HepG2 (cell line): Measurements from ENCODE around the gene NBEAL2.

Source experiments
- EZH2 ChIP-seq: conservative IDR thresholded peaks from 2 replicates; pipeline ENCODE4 v1.6.1; 2012; ENCODE audit warnings: mild to moderate bottlenecking, low read depth, low read length, moderate library complexity
- MYNN ChIP-seq: sonication (generic); formaldehyde crosslinking; IDR thresholded peaks from 2 replicates; pipeline ENCODE4 v1.4.0; 2020; ENCODE audit warnings: mild to moderate bottlenecking, low read depth, missing genetic modification reagents
- ONECUT2 ChIP-seq: sonication (generic); formaldehyde crosslinking; IDR thresholded peaks from 2 replicates; pipeline ENCODE4 v1.4.0; 2020; ENCODE audit warnings: missing genetic modification reagents
- SMC3 ChIP-seq: IDR thresholded peaks from 2 replicates; pipeline ENCODE4 v1.6.1; 2011; ENCODE audit warnings: low read length, improper control_type of control experiment
- ZNF138 ChIP-seq: sonication (generic); formaldehyde crosslinking; IDR thresholded peaks from 2 replicates; pipeline ENCODE4 v1.5.0; 2020; ENCODE audit warnings: mild to moderate bottlenecking, low read depth, missing genetic modification reagents
- ZNF382 ChIP-seq: sonication (generic); formaldehyde crosslinking; IDR thresholded peaks from 2 replicates; pipeline ENCODE4 v1.5.0; 2020; ENCODE audit warnings: missing genetic modification reagents, mild to moderate bottlenecking, borderline replicate concordance

DNA sequence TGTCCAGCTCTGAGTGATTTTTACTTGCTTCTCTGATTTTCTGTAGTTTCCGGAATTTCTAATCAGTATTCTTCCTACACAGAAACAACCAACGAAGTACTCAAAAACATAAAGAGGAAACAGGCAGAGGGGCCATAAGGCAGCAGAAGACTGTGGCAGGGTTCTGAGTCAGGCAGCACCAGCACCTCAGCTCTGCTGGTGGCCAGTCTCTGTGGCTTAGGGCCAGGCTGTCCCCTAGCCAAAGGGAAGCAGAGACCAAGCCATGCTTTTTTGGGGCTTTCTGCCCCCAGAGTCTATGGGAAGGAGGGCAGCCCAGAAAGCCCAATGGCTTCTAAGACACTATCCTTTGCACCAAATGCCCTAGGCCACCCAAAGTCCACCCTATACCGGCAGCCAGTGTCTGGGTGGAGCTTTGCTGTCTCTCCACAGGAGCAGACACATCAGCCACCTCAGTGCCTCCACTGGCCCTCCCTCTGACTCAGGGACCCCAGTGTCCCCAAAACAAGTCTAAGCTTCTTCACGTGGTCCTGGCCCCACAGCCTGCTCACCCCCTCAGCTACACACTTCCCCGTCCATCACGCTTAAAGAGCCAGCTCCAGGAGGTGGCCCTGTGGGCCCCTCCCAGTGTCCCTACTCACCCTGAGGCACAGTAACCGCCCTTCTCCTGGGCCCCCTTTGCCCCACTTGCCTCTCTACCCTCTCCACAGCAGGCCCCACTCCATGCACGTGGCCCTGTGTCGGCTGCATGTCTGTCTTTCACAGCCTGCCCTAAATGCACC lies 49.1 kb upstream of the NBEAL2 start:
- TF ChIP-seq MYNN (CRISPR knock-in tag): no peak
- TF ChIP-seq SMC3: no peak
- no peak for TF ChIP-seq ZNF138
- no peak for TF ChIP-seq ONECUT2 (CRISPR knock-in tag)
- no peak for TF ChIP-seq EZH2
- TF ChIP-seq ZNF382 (CRISPR knock-in tag): no peak
